ENCODE results near the gene ENOX1.

ENOX1 gene

DNA sequence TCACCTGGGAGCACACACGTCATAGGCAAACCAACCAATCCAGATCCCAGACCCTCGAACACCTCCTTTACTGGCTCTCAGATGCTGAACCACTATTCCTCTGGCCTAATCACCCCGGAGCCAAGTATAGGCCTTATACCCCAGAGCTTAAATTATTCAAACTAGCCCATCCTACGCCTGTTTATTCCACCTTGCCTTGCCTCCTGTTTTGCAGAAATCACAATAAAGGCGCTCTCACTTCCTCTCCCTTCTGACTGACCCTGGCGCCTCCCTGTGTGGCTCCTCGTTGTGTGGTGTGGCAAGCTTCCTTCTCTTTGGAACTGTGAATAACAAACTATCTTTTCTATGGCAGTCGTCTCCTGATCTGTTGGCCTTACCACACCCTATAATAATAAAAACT is 354.9 kb downstream of the ENOX1 start:
- in situ Hi-C loops (cut with HindIII; ENCODE audit: low sequenced_read_pairs): no loop called here
- H3K4me3 ChIP-seq (ENCODE audit: low read depth, low read length): no peak overlapping the region
- TF ChIP-seq, protein P1, sequence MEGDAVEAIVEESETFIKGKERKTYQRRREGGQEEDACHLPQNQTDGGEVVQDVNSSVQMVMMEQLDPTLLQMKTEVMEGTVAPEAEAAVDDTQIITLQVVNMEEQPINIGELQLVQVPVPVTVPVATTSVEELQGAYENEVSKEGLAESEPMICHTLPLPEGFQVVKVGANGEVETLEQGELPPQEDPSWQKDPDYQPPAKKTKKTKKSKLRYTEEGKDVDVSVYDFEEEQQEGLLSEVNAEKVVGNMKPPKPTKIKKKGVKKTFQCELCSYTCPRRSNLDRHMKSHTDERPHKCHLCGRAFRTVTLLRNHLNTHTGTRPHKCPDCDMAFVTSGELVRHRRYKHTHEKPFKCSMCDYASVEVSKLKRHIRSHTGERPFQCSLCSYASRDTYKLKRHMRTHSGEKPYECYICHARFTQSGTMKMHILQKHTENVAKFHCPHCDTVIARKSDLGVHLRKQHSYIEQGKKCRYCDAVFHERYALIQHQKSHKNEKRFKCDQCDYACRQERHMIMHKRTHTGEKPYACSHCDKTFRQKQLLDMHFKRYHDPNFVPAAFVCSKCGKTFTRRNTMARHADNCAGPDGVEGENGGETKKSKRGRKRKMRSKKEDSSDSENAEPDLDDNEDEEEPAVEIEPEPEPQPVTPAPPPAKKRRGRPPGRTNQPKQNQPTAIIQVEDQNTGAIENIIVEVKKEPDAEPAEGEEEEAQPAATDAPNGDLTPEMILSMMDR (IDR thresholded peaks at IDR 0.05; ENCODE audit: low read depth, low read length): no peak
- no peak for DNase-seq (ENCODE audit: low read depth, low spot score)

- in situ Hi-C loops (cut with HindIII; ENCODE audit: low sequenced_read_pairs): no loop called here
- no peak for DNase-seq (ENCODE audit: low read depth, low spot score)
- TF ChIP-seq, protein P1 (IDR thresholded peaks at IDR 0.05; ENCODE audit: low read depth, low read length): no peak
- H3K4me3 ChIP-seq (ENCODE audit: low read depth, low read length): no peak overlapping the region
These were observed 355.5 kb downstream of the ENOX1 start for GRCh38 chr13:43431290-43431716.

- in situ Hi-C loops (cut with HindIII; ENCODE audit: low sequenced_read_pairs): no loop called here
These were observed 358.1 kb downstream of the ENOX1 start for GRCh38 chr13:43428545-43429296.

DNA sequence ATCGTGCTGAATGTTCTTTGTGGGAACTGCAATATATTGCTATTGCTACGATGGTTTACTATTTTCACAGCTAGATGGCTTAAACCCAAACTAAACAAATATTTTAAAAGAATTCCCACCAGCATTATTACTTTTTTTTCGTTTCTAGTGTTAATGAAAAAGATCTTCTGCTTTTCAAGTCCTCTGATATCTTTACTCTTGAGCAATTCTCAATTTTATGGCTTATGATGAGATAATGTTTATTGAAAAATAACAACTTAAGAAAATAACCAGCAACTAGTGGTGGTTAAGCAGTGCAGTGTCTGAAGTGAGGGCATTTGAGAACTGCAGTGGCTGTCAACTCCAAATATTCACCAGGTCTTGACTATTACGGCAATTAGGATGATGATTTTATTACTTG is 360.4 kb downstream of the ENOX1 start:
- no peak for DNase-seq (ENCODE audit: low read depth, low spot score)
- in situ Hi-C loops (cut with HindIII; ENCODE audit: low sequenced_read_pairs): no loop called here
- TF ChIP-seq, protein P1 (IDR thresholded peaks at IDR 0.05; ENCODE audit: low read depth, low read length): no peak
- no peak overlapping the region for H3K4me3 ChIP-seq (ENCODE audit: low read depth, low read length)

More at GRCh38 chr13:43428545-43429296, 358.1 kb downstream of the ENOX1 start:
- no peak for DNase-seq (ENCODE audit: low read depth, low spot score)
- TF ChIP-seq, protein P1 (IDR thresholded peaks at IDR 0.05; ENCODE audit: low read depth, low read length): no peak
- H3K4me3 ChIP-seq (ENCODE audit: low read depth, low read length): no peak overlapping the region

GRCh38 chr13:43425234-43425633 is 361.5 kb downstream of the ENOX1 start:
- TF ChIP-seq, protein P1 (IDR thresholded peaks at IDR 0.05; ENCODE audit: low read depth, low read length): no peak
- no peak for DNase-seq (ENCODE audit: low read depth, low spot score)
- in situ Hi-C loops (cut with HindIII; ENCODE audit: low sequenced_read_pairs): no loop called here

DNA sequence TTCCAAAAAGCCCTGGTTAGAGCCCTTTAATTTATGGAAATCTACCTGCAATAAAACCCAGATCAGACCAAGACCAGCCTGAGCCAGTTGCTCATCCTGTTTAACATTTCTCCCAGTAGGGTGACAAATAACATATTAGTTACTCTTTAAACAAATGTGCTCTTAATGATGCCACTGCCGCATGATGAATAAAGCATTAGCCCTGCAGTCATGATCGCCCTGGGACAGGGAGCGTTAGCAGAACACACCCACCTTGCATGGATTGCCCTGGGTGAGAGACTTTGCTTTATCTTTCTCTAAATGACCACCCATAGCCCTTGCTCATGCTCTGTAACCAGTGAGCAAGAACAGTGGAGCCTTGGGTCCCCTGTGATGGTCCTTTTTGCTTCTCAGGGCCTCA is 362.4 kb downstream of the ENOX1 start:
- no peak overlapping the region for H3K4me3 ChIP-seq (ENCODE audit: low read depth, low read length)
- no peak for DNase-seq (ENCODE audit: low read depth, low spot score)
- in situ Hi-C loops (cut with HindIII; ENCODE audit: low sequenced_read_pairs): no loop called here
- TF ChIP-seq, protein P1 (IDR thresholded peaks at IDR 0.05; ENCODE audit: low read depth, low read length): no peak

More at GRCh38 chr13:43425234-43425633, 361.5 kb downstream of the ENOX1 start:
- no peak overlapping the region for H3K4me3 ChIP-seq (ENCODE audit: low read depth, low read length)
